HepG2 (cell line): ENCODE results near the gene CR1L. TPM values are rescaled to one million over a fixed set of nuclear protein-coding genes. Genes with fewer than 3 reads are reported as not detected.

Experiments
- CCAR2 ChIP-seq: fragments of 200-400 bp; formaldehyde crosslinking; optimal IDR thresholded peaks from 2 replicates; pipeline ENCODE3; 2018; ENCODE audit warnings: low read depth, mild to moderate bottlenecking, low read length, moderate library complexity
- CCDC6 ChIP-seq: sonication (generic); formaldehyde crosslinking; IDR thresholded peaks from 2 replicates; pipeline ENCODE4 v1.8.1; 2022; ENCODE audit warnings: mild to moderate bottlenecking, missing genetic modification reagents, moderate library complexity
- DDIT3 ChIP-seq: sonication (generic); formaldehyde crosslinking; IDR thresholded peaks from 2 replicates; pipeline ENCODE4 v1.4.0; 2020; ENCODE audit warnings: mild to moderate bottlenecking, missing genetic modification reagents
- FIP1L1 ChIP-seq: fragments of 200-400 bp; formaldehyde crosslinking; IDR thresholded peaks from 2 replicates; pipeline ENCODE4 v1.6.1; 2018; ENCODE audit warnings: low read depth, mild to moderate bottlenecking, low read length, moderate library complexity, borderline replicate concordance; ENCODE audit not compliant: insufficient read depth
- GMEB2 ChIP-seq: IDR thresholded peaks from 2 replicates; pipeline ENCODE4 v1.6.1; 2016; ENCODE audit warnings: missing biosample characterization, missing genetic modification reagents, low read depth
- HHEX ChIP-seq: IDR thresholded peaks from 2 replicates; pipeline ENCODE4 v1.6.1; 2016; ENCODE audit warnings: control low read depth
- MXD3 ChIP-seq: IDR thresholded peaks from 2 replicates; pipeline ENCODE4 v1.6.1; 2016; ENCODE audit warnings: mild to moderate bottlenecking, missing biosample characterization, missing genetic modification reagents
- PATZ1 ChIP-seq: sonication (generic); formaldehyde crosslinking; IDR thresholded peaks from 2 replicates; pipeline ENCODE4 v1.4.0; 2020; ENCODE audit warnings: missing genetic modification reagents
- PCBP2 ChIP-seq: fragments of 200-400 bp; formaldehyde crosslinking; optimal IDR thresholded peaks from 2 replicates; pipeline ENCODE3; 2018; ENCODE audit warnings: low read length, low read depth; ENCODE audit not compliant: poor library complexity, severe bottlenecking
- SP5 ChIP-seq: IDR thresholded peaks from 2 replicates; pipeline ENCODE4 v1.6.1; 2016; ENCODE audit warnings: low read depth, borderline replicate concordance
- TCF12 ChIP-seq, 2 experiments: fragments of 450-650 bp in 1 of 2; sonication (generic) in 1 of 2; formaldehyde crosslinking in 1 of 2; IDR thresholded peaks; 2 replicates each; pipeline versions ENCODE4 v1.6.1 to v1.8.0; 2017 to 2022; ENCODE audit warnings: antibody characterized with exemption in 1 of 2, mild to moderate bottlenecking in 1 of 2, missing genetic modification reagents in 1 of 2, moderate library complexity in 1 of 2
- TCF7 ChIP-seq: sonication (generic); IDR thresholded peaks from 2 replicates; pipeline ENCODE4 v1.6.1; 2016; ENCODE audit warnings: antibody characterized with exemption, low read depth
- TEF ChIP-seq: sonication (generic); formaldehyde crosslinking; IDR thresholded peaks from 2 replicates; pipeline ENCODE4 v1.5.0; 2020; ENCODE audit warnings: missing genetic modification reagents
- THRA ChIP-seq: sonication (generic); formaldehyde crosslinking; IDR thresholded peaks from 2 replicates; pipeline ENCODE4 v1.4.0; 2020; ENCODE audit warnings: missing genetic modification reagents, borderline replicate concordance
- ZKSCAN5 ChIP-seq: sonication (generic); formaldehyde crosslinking; IDR thresholded peaks from 2 replicates; pipeline ENCODE4 v1.5.1; 2020; ENCODE audit warnings: mild to moderate bottlenecking, missing genetic modification reagents
- ZNF362 ChIP-seq: sonication (generic); formaldehyde crosslinking; IDR thresholded peaks from 2 replicates; pipeline ENCODE4 v1.4.0; 2020; ENCODE audit warnings: missing genetic modification reagents, mild to moderate bottlenecking, borderline replicate concordance
- ZNF513 ChIP-seq: sonication (generic); formaldehyde crosslinking; conservative IDR thresholded peaks from 2 replicates; pipeline ENCODE4 v1.5.0; 2020; ENCODE audit warnings: missing genetic modification reagents
- ZNF616 ChIP-seq: sonication (generic); formaldehyde crosslinking; IDR thresholded peaks from 2 replicates; pipeline ENCODE4 v1.5.0; 2020; ENCODE audit warnings: low read depth, mild to moderate bottlenecking, missing genetic modification reagents
- polyA plus RNA-seq, 8 experiments: library from polyadenylated mRNA; depleted of rRNA in 3 of 8; stranded (reverse) in 7 of 8; unstranded in 1 of 8; fragments of >200 nt; fragmentation: Illumina TruSeq in 4 of 8; extraction: Trizol in 4 of 8; gene quantifications; 2 replicates each; pipeline versions ENCODE4 v1.2.1 to v1.2.3, GENCODE V29; 2011 to 2016; ENCODE audit warnings: low read depth in 4 of 8, missing spikeins in 1 of 8, mixed read lengths in 1 of 8; ENCODE audit not compliant: insufficient read depth in 1 of 8
- total RNA-seq, 5 experiments: library from RNA; depleted of rRNA; stranded (reverse); fragments of >200 nt; fragmentation: Illumina TruSeq; extraction: Trizol; gene quantifications; 2 replicates each; pipeline ENCODE4 v1.2.3, GENCODE V29; 2016; ENCODE audit warnings: low read depth in 1 of 5

The CR1L gene
- total and polyA plus RNA-seq, 2 of the 13 experiments (the other 11 are each of a cell fraction or from before 2014, with no cell fraction given): not detected

GRCh38 chr1:207751790-207752455, 107.0 kb downstream of the CR1L start, which contains the start of gene CD46 (continued):
- TF ChIP-seq ZNF362 (CRISPR knock-in tag) (peak; percentile 52; the same call in 1 of the 2 replicates), SP5 (CRISPR knock-in tag) (peak; percentile 62; the same call in 1 of the 2 replicates), FIP1L1 (no peak), PATZ1 (CRISPR knock-in tag) (0 out of 2 replicates have a peak, but pooled peaks have one; percentile 12), CCDC6 (CRISPR knock-in tag) (no peak; the same call in 1 of the 2 replicates), MXD3 (CRISPR knock-in tag) (peak; percentile 41; the same call in 1 of the 2 replicates), DDIT3 (CRISPR knock-in tag) (no peak), PCBP2 (no peak), TEF (CRISPR knock-in tag) (no peak), TCF12 (IDR thresholded peaks at IDR 0.05) (no peak), TCF12 (CRISPR knock-in tag; IDR thresholded peaks at IDR 0.05) (no peak), TCF7 (no peak), HHEX (CRISPR knock-in tag) (no peak), ZKSCAN5 (CRISPR knock-in tag) (0 out of 2 replicates have a peak, but pooled peaks have one; percentile 9), THRA (CRISPR knock-in tag) (no peak; the same call in none of the 2 replicates), ZNF513 (CRISPR knock-in tag) (no peak), ZNF616 (CRISPR knock-in tag) (no peak), GMEB2 (CRISPR knock-in tag) (no peak), CCAR2 (no peak)
